ENCODE measurements around the gene GALNT9.
"Not testable (repeated sequence)": the region's sequence is repeated elsewhere in the genome, so short reads cannot be mapped to it uniquely, and the experiment has no call there.

The GALNT9 gene

GRCh38 chr12:132329036-132329719 is at the start of gene GALNT9:
Gene GALNT9, minus strand, starts transcription at chr12:132329589. Its CDS starts 386 bp downstream, at chr12:132329203.
- DNase-seq (ENCODE audit: low read depth) = no peak

GRCh38 chr12:132379057-132379456 is 49.7 kb upstream of the GALNT9 start:
- DNase-seq (ENCODE audit: low read depth) = not testable (repeated sequence)

GRCh38 chr12:132377147-132377546 is 47.8 kb upstream of the GALNT9 start:
- no peak for DNase-seq (ENCODE audit: low read depth)

- DNase-seq (ENCODE audit: low read depth) = no peak
Measured at GRCh38 chr12:132376464-132376830, 47.1 kb upstream of the GALNT9 start.

- DNase-seq (ENCODE audit: low read depth) = no peak
Measured at GRCh38 chr12:132375747-132376463, 46.5 kb upstream of the GALNT9 start.

- no peak for DNase-seq (ENCODE audit: low read depth)
Measured at GRCh38 chr12:132374612-132375445, 45.4 kb upstream of the GALNT9 start.

- no peak for DNase-seq (ENCODE audit: low read depth)
Measured at GRCh38 chr12:132373901-132374611, 44.7 kb upstream of the GALNT9 start.

GRCh38 chr12:132367852-132368251 is 38.5 kb upstream of the GALNT9 start:
- no peak for DNase-seq (ENCODE audit: low read depth)

GRCh38 chr12:132367071-132367851 is 37.9 kb upstream of the GALNT9 start:
- no peak for DNase-seq (ENCODE audit: low read depth)

- no peak for DNase-seq (ENCODE audit: low read depth)
Measured at GRCh38 chr12:132366341-132366861, 37.0 kb upstream of the GALNT9 start.

- DNase-seq (ENCODE audit: low read depth) = no peak
Measured at GRCh38 chr12:132365226-132365625, 35.8 kb upstream of the GALNT9 start.

- no peak for DNase-seq (ENCODE audit: low read depth)
Measured at GRCh38 chr12:132364348-132364902, 35.0 kb upstream of the GALNT9 start.

GRCh38 chr12:132363661-132364347 is 34.4 kb upstream of the GALNT9 start:
- no peak for DNase-seq (ENCODE audit: low read depth)

- no peak for DNase-seq (ENCODE audit: low read depth)
Measured at GRCh38 chr12:132362996-132363660, 33.7 kb upstream of the GALNT9 start.

GRCh38 chr12:132360906-132361777 is 31.8 kb upstream of the GALNT9 start:
- DNase-seq (ENCODE audit: low read depth) = no peak

GRCh38 chr12:132360410-132360809 is 31.0 kb upstream of the GALNT9 start:
- DNase-seq (ENCODE audit: low read depth) = no peak

GRCh38 chr12:132359971-132360370 is 30.6 kb upstream of the GALNT9 start:
- DNase-seq (ENCODE audit: low read depth) = no peak

- DNase-seq (ENCODE audit: low read depth) = no peak
Measured at GRCh38 chr12:132359551-132359950, 30.2 kb upstream of the GALNT9 start.
